GM21825 (cell line): ENCODE results near the gene ZNF470.

Experiments
- ATAC-seq: cut with Tn5 transposase; IDR thresholded peaks from one replicate; pipeline ENCODE4 v1.9.1; 2021; ENCODE audit warnings: mild to moderate bottlenecking, moderate library complexity; ENCODE audit not compliant: unreplicated experiment

ZNF470 gene

GRCh38 chr19:56567274-56568120 lies at the start of gene ZNF470:
Gene ZNF470, plus strand, starts transcription at chr19:56567468. Its CDS starts 2,844 bp downstream, at chr19:56570312.
- ATAC-seq, result peak; percentile 95

- no peak for ATAC-seq
These were observed 41.9 kb upstream of the ZNF470 start for GRCh38 chr19:56525214-56525860.

GRCh38 chr19:56537442-56537841 lies 29.8 kb upstream of the ZNF470 start:
- no peak for ATAC-seq

GRCh38 chr19:56538254-56538760 lies 29.0 kb upstream of the ZNF470 start:
- ATAC-seq, result peak; percentile 83

GRCh38 chr19:56538761-56539263 lies 28.5 kb upstream of the ZNF470 start, which contains the start of gene ZFP28:
Gene ZFP28, plus strand, starts transcription at chr19:56538948. Its CDS starts 71 bp downstream, at chr19:56539019.
- ATAC-seq, result peak; percentile 47

GRCh38 chr19:56543776-56544175 lies 23.5 kb upstream of the ZNF470 start:
- no peak for ATAC-seq

- no peak for ATAC-seq
These were observed 19.7 kb upstream of the ZNF470 start for GRCh38 chr19:56547535-56547934.

GRCh38 chr19:56554272-56554869 lies 12.9 kb upstream of the ZNF470 start:
- ATAC-seq, result no peak

- ATAC-seq, result no peak
These were observed 4.5 kb upstream of the ZNF470 start for GRCh38 chr19:56562766-56563165.

- ATAC-seq, result peak; percentile 31
These were observed 379 bp upstream of the ZNF470 start for GRCh38 chr19:56566904-56567273.

- no peak for ATAC-seq
These were observed 5.3 kb downstream of the ZNF470 start for GRCh38 chr19:56572589-56572988.

- no peak for ATAC-seq
These were observed 6.6 kb downstream of the ZNF470 start for GRCh38 chr19:56573914-56574313.

- no peak for ATAC-seq
These were observed 10.7 kb downstream of the ZNF470 start for GRCh38 chr19:56577719-56578602.

GRCh38 chr19:56594446-56594782 lies 27.1 kb downstream of the ZNF470 start:
- no peak for ATAC-seq

GRCh38 chr19:56594783-56595547 lies 27.7 kb downstream of the ZNF470 start, which contains the start of gene ZNF71:
Gene ZNF71, plus strand, starts transcription at chr19:56595302. Its CDS starts 6,257 bp downstream, at chr19:56601559.
- peak; percentile 87 for ATAC-seq

- ATAC-seq, result no peak
These were observed 28.3 kb downstream of the ZNF470 start for GRCh38 chr19:56595548-56595899.

GRCh38 chr19:56596676-56597075 lies 29.4 kb downstream of the ZNF470 start:
- no peak for ATAC-seq

GRCh38 chr19:56597696-56598095 lies 30.4 kb downstream of the ZNF470 start:
- ATAC-seq, result no peak

GRCh38 chr19:56601375-56601774 lies 34.1 kb downstream of the ZNF470 start:
- no peak for ATAC-seq

- no peak for ATAC-seq
These were observed 36.6 kb downstream of the ZNF470 start for GRCh38 chr19:56603829-56604228.
